Measurements from ENCODE around the gene PKP2. TPM values are rescaled to one million over a fixed set of nuclear protein-coding genes. Genes with fewer than 3 reads are reported as not detected.

PKP2 gene
- total and polyA plus RNA-seq, 2 of the 4 experiments (the other 2 are of a cell fraction), result 0.10 to 0.18 TPM

GRCh38 chr12:32864731-32865130, 31.8 kb downstream of the PKP2 start:
- DNase-seq (no peak), ATAC-seq (ENCODE audit: low read depth) (no peak)
- Histone ChIP-seq H4K5ac (ENCODE audit: low read depth, low read length) (no peak overlapping the region), H4K8ac (ENCODE audit: low read depth in 2 of 2, low read length in 2 of 2) (no peak overlapping the region), H3K36me3 (ENCODE audit: control insufficient read depth, insufficient read depth, low read length) (no peaks in the 10 kb centered on the region), H3K79me1 (ENCODE audit: low read depth in 1 of 2, low read length in 2 of 2) (no peaks in the 10 kb centered on the region), H3K27me3 (ENCODE audit: control insufficient read depth, insufficient read depth, low read length) (no peaks in the 10 kb centered on the region), H3K27ac (ENCODE audit: insufficient read depth, low read length) (no peak overlapping the region), H4K91ac (ENCODE audit: insufficient read depth, low read depth, low read length) (no peak overlapping the region), H2BK120ac (ENCODE audit: low read depth, low read length) (no peak overlapping the region), H3K4me2 (ENCODE audit: low read depth, low read length) (no peak overlapping the region), H3K9me3 (ENCODE audit: control insufficient read depth, insufficient read depth, low read length) (no peaks in the 10 kb centered on the region; the same call in 1 of the 2 replicates), H3K9me1 (ENCODE audit: insufficient read depth, low read length) (no peaks in the 10 kb centered on the region), H2BK5ac (ENCODE audit: low read depth, low read length, poor library complexity, severe bottlenecking) (no peak overlapping the region), H3K56ac (ENCODE audit: extremely low read depth, insufficient read depth, low read length) (no peak overlapping the region), H3K4me3 (ENCODE audit: insufficient read depth, low read depth, low read length) (no peak overlapping the region), H3K14ac (replicated peaks; ENCODE audit: low read depth, low read length) (no peak overlapping the region), H3K18ac (ENCODE audit: low read depth, low read length) (no peak overlapping the region), H4K20me1 (ENCODE audit: insufficient read depth, low read length) (no peaks in the 10 kb centered on the region), H3K4me1 (ENCODE audit: control insufficient read depth, insufficient read depth, low read length) (no peaks in the 10 kb centered on the region), H3K4ac (ENCODE audit: low read depth, low read length) (no peak overlapping the region), H2AFZ (replicated peaks; ENCODE audit: low read length, poor library complexity) (no peak overlapping the region), H2AK5ac (ENCODE audit: low read depth, low read length) (no peak overlapping the region), H3K23ac (ENCODE audit: low read depth, low read length) (no peak overlapping the region), H2AK9ac (replicated peaks; ENCODE audit: low read depth, low read length, poor library complexity) (no peak overlapping the region), H3K9ac (ENCODE audit: low read depth, low read length) (no peak overlapping the region), H2BK15ac (ENCODE audit: low read depth, low read length) (no peak overlapping the region), H2BK20ac (ENCODE audit: low read depth, low read length) (no peak overlapping the region)
- WGBS, 2 experiments (ENCODE audit: extremely low coverage in 2 of 2, insufficient read length in 1 of 2), result no CpG with 5 or more reads among the region's 2 CpGs
- ChIA-PET POLR2A (ENCODE audit: unreplicated experiment) (no interaction called here), CTCF (no interaction called here)
- in situ Hi-C loops (cut with MboI; ENCODE audit: low sequenced_read_pairs) (no loop called here), intact Hi-C loops (cut with micrococcal nuclease) (no loop called here), dilution Hi-C loops (cut with HindIII; ENCODE audit: low sequenced_read_pairs, unreplicated experiment) (no loop called here)
- no TSS peak for BruUV-seq (replicated peaks)
- TF ChIP-seq ELK1 (IDR thresholded peaks at IDR 0.05; ENCODE audit: borderline replicate concordance, low read depth, low read length), result no peak
- TF ChIP-seq RCOR1 (IDR thresholded peaks at IDR 0.05; ENCODE audit: insufficient replicate concordance, low read length), result no peak
- TF ChIP-seq MXI1 (IDR thresholded peaks at IDR 0.05; ENCODE audit: borderline replicate concordance, low read depth, low read length), result no peak
- TF ChIP-seq CHD1 (IDR thresholded peaks at IDR 0.05; ENCODE audit: low read depth, low read length), result no peak
- no peak for TF ChIP-seq CTCF (conservative IDR thresholded peaks at IDR 0.05; ENCODE audit: low read depth, low read length)
- TF ChIP-seq RAD21 (IDR thresholded peaks at IDR 0.05; ENCODE audit: low read length), result no peak
- no peak for TF ChIP-seq SMC3 (IDR thresholded peaks at IDR 0.05; ENCODE audit: low read depth, low read length)
- no peak for TF ChIP-seq POLR2A (IDR thresholded peaks at IDR 0.05; ENCODE audit: low read depth, low read length)
- TF ChIP-seq MAFK (IDR thresholded peaks at IDR 0.05; ENCODE audit: low read depth, low read length), result no peak
- TF ChIP-seq NFE2L2 (IDR thresholded peaks at IDR 0.05; ENCODE audit: low read depth, low read length), result no peak
- no peak for TF ChIP-seq RFX5 (IDR thresholded peaks at IDR 0.05; ENCODE audit: low read depth, low read length)
